ENCODE results near the gene ITPKB.
"Not testable (repeated sequence)": the region's sequence is repeated elsewhere in the genome, so short reads cannot be mapped to it uniquely, and the experiment has no call there.

Gene ITPKB

GRCh38 chr1:226738995-226739695 lies at the start of gene ITPKB:
Gene ITPKB (minus strand): TSS chr1:226739282. CDS start chr1:226737458, 1,824 bp downstream.
- DNase-seq (ENCODE audit: low read depth in 1 of 2, low spot score in 1 of 2), result peak; percentile 28 to 48

GRCh38 chr1:226787638-226788037 lies 48.6 kb upstream of the ITPKB start:
- no peak for DNase-seq (ENCODE audit: low read depth in 1 of 2, low spot score in 1 of 2)

GRCh38 chr1:226787071-226787470 lies 48.0 kb upstream of the ITPKB start:
- no peak for DNase-seq (ENCODE audit: low read depth in 1 of 2, low spot score in 1 of 2)

GRCh38 chr1:226786550-226786949 lies 47.5 kb upstream of the ITPKB start:
- no peak for DNase-seq (ENCODE audit: low read depth in 1 of 2, low spot score in 1 of 2)

- DNase-seq (ENCODE audit: low read depth in 1 of 2, low spot score in 1 of 2), result no peak
These were observed 46.7 kb upstream of the ITPKB start for GRCh38 chr1:226785805-226786204.

GRCh38 chr1:226784081-226785049 lies 45.3 kb upstream of the ITPKB start:
- no peak for DNase-seq (ENCODE audit: low read depth in 1 of 2, low spot score in 1 of 2)

GRCh38 chr1:226782845-226783601 lies 43.9 kb upstream of the ITPKB start:
- DNase-seq (ENCODE audit: low read depth in 1 of 2, low spot score in 1 of 2), result no peak

GRCh38 chr1:226781937-226782609 lies 43.0 kb upstream of the ITPKB start:
- no peak for DNase-seq (ENCODE audit: low read depth in 1 of 2, low spot score in 1 of 2)

GRCh38 chr1:226779561-226779960 lies 40.5 kb upstream of the ITPKB start:
- no peak for DNase-seq (ENCODE audit: low read depth in 1 of 2, low spot score in 1 of 2)

GRCh38 chr1:226778657-226779058 lies 39.6 kb upstream of the ITPKB start:
- DNase-seq (ENCODE audit: low read depth in 1 of 2, low spot score in 1 of 2), result no peak

GRCh38 chr1:226776975-226777374 lies 37.9 kb upstream of the ITPKB start:
- no peak for DNase-seq (ENCODE audit: low read depth in 1 of 2, low spot score in 1 of 2)

- no peak for DNase-seq (ENCODE audit: low read depth in 1 of 2, low spot score in 1 of 2)
These were observed 37.0 kb upstream of the ITPKB start for GRCh38 chr1:226776066-226776465.

- no peak for DNase-seq (ENCODE audit: low read depth in 1 of 2, low spot score in 1 of 2)
These were observed 33.5 kb upstream of the ITPKB start for GRCh38 chr1:226772446-226773139.

- not testable (repeated sequence) for DNase-seq (ENCODE audit: low read depth in 1 of 2, low spot score in 1 of 2)
These were observed 28.1 kb upstream of the ITPKB start for GRCh38 chr1:226767170-226767569.

- DNase-seq (ENCODE audit: low read depth in 1 of 2, low spot score in 1 of 2), result no peak
These were observed 27.5 kb upstream of the ITPKB start for GRCh38 chr1:226766565-226766964.

GRCh38 chr1:226764533-226764932 lies 25.5 kb upstream of the ITPKB start:
- DNase-seq (ENCODE audit: low read depth in 1 of 2, low spot score in 1 of 2), result no peak

GRCh38 chr1:226763905-226764264 lies 24.8 kb upstream of the ITPKB start:
- no peak for DNase-seq (ENCODE audit: low read depth in 1 of 2, low spot score in 1 of 2)

- no peak for DNase-seq (ENCODE audit: low read depth in 1 of 2, low spot score in 1 of 2)
These were observed 24.2 kb upstream of the ITPKB start for GRCh38 chr1:226762988-226763904.

- DNase-seq (ENCODE audit: low read depth in 1 of 2, low spot score in 1 of 2), result no peak
These were observed 23.0 kb upstream of the ITPKB start for GRCh38 chr1:226762055-226762454.
